HG02840 (cell line): ENCODE results near the gene CAMK1D.
"Not testable (repeated sequence)": the region's sequence is repeated elsewhere in the genome, so short reads cannot be mapped to it uniquely, and the experiment has no call there.

Experiments
- ATAC-seq: cut with Tn5 transposase; IDR thresholded peaks from one replicate; pipeline ENCODE4 v1.9.1; 2021; ENCODE audit warnings: mild to moderate bottlenecking, moderate library complexity, moderate number of reproducible peaks; ENCODE audit not compliant: unreplicated experiment, low FRiP score

CAMK1D gene

DNA sequence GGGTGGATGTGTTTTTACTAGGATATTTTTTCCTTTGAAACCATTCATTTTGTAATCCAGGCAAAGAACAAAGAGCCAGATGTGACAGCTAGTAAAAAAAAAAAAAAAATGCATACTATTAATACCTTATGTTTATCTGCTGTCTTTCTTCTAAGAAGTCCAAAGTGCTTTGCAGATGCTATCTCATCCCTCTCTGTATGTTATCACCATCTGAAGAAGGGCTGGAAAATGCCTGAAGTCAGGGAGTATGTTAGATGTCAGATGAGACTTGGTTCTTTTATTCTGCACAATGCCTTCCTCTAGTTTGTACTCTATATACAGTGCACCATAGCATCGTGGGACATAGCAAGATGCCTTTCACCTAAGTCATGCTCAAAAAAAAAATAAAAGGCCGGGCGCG lies 10.4 kb upstream of the CAMK1D start:
- ATAC-seq: no peak

DNA sequence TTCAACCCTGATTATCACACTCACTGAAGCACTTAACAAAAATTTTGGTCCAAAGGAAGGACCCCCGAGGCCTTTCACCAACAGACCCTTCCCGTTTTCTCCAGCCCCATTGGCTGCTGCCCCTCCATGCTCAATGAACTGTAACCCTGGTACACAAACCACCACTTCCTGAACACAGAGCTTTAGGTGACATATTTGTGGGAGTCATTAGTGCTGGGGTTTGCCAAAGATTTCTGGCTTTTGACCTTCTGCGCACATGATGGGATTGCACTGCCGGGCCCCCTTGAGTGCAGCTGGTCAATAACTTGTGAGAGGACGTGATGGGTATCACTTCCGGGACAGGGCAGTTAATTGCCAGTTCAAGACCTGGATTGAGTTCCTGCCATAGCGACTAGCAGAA lies 9.0 kb upstream of the CAMK1D start:
- no peak for ATAC-seq

DNA sequence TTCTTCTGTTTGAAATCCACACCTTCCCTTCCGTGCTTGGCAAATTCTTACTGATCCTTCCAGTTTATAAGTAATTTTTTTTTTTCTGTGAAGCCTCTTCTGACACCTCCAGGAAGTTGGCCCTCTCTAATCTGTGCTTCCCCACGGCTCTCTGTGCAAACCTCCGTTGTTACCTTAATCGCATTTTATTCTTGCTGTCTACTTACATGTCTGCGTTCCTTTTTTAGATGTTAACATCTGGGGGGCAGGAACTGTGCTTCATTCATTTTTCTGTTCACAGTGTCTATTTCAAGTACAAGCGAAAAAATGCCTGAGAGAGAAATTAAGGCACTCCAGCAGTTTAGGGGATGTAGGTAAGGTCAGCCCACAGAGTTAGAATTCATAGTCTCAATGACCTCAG lies 8.4 kb upstream of the CAMK1D start:
- ATAC-seq: no peak

DNA sequence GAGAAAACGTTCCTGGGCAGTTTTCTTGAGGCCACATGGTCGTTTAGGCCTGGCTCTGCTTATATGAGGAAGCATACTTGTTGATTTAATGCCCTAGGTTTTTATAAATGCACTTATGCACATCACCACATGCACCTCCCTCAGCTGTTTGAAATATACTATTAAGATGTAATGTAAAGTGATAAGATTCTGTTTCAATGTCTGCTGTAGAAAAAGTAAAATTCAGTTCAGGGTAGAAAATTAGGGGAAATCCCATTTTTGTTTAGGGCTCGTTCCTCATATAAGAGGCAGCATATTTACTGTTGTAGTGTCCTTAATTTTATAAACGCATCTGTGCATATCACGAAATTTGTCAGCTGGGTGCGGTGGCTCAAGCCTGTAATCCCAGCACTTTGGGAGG lies 7.8 kb upstream of the CAMK1D start:
- ATAC-seq: no peak

DNA sequence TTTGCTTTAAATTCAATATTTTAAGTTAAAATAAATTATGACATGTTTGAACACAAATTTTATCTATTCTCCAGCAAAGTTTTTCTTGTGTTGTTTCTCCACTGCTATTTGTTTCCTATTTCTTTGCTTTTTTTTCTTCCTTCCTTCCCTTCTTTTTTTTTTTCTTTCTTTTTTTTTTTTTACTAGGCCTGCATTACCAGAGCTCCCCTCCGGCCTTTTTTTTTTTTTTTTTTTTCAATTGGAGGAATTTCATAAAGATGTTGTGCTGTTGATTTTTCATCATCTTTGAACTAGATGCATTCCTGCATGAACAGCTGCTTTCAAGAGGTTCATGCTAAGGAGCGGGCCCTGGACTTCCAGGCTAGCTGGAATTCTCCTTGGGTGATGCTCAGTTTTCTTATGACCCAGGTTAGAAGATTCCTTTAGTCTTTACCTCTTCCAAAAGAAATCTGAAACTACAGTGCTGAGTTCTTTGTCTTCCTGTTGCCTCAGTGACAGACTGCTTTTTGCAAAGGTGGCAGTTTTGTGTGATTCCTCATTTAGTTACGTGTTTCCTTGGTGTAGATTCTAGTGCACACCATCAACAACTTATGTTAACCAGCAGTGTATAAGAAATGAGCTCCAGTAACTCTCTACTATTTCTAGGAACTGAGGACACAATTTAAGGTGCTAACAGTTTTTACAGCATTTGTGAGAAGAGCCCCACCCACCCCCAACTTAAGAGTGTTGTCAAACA lies 4.8 kb upstream of the CAMK1D start:
- no peak for ATAC-seq

DNA sequence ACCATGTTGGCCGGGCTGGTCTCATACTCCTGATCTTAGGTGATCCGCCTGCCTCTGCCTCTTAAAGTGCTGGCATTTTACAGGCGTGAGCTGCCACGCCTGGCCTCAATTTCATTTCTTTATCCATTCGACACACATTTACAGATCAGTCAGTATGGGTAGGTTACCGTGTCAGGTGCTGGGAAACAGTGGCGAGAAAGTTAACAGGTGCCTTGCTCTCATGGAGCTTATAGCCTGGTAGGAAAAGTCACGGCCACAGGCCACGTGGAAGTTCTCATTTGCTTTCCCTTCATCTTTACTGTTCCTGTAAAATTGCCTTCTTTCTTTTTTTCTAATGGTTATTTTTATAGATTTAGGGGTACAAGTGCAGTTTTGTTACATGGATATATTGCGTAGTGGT lies 2.6 kb upstream of the CAMK1D start:
- no peak for ATAC-seq

DNA sequence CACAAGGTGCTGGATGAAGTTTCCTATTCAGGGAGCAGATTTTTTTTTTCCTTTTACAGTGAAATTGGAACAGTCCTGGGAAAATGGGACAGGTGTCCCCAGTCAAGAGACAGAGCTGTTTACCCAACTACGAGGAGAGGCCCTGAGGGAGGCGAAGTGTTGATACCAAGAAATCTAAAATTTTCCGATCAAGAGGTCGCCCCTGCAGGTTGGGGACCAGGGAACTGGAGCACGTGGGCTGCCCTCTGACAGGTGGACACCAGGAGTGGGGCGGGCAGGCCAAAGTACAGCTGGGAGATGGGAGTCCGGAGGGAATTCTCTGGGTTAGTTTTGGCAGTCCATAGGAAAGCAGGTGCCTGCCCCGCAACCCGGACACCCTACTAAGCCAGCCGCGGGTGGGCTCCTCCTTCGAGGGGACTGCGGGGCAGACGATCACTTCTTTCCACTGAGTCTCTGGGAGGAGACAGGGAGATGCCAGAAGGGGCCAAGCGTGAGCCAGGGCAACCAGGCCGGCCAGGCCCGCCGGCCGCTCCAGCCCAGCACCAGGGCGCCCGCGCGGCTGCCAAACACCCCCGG lies 965 bp upstream of the CAMK1D start:
- ATAC-seq: no peak

DNA sequence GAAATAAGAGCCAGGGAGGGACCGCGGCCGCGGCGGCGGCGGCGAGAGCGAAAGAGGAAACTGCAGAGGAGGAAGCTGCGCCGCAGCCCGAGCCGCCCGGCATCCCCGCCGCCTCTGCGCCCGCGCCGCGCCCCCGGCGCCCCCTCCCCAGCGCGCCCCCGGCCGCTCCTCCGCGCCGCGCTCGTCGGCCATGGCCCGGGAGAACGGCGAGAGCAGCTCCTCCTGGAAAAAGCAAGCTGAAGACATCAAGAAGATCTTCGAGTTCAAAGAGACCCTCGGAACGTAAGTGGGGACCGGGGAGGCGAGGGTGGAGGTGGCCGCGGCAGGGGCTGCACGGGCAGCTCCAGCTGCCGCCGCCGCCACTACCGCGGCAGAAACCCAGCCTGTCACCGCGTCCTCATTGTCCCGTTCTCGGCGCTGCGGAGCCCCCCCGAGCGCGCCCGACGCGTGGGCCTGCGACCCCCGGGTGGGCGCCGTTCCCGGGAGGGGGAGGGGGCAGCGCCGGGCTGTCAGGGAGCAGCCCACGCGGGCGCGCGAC lies 351 bp downstream of the CAMK1D start:
- peak; percentile 46 for ATAC-seq

DNA sequence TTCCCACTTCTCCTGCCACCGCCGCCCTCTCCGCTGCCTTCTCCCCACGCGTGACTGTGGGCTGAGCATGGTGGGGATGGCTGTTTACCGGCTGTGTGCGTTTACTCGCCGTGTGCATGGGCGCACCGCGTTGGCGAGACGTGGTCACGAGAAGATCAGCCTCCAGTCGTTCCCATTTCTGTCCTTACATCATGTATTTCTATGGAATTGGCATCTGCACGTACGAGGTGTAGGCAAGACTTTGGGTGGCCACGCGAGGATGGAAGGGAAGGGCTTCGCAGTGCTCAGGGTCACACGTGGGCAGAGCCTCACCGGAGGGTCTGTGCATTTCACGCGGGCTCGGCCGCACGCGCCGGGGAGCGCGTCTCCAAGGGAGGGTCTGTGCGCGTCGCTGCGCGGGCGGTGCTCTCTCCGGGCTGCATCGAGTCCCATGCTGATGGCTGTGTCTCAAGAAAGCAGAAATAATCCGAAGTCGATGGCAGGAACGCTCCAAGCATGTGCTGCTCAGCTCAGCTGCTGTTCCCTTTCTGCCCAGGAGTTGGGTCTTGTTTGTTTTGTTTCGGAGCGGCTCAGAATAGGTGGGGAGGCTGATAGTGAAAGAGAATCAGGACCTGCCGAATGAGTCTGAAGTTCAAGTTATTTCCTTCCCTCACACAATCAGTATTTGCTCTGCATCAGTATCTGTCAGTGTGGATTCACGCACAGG lies 973 bp downstream of the CAMK1D start:
- ATAC-seq: no peak

DNA sequence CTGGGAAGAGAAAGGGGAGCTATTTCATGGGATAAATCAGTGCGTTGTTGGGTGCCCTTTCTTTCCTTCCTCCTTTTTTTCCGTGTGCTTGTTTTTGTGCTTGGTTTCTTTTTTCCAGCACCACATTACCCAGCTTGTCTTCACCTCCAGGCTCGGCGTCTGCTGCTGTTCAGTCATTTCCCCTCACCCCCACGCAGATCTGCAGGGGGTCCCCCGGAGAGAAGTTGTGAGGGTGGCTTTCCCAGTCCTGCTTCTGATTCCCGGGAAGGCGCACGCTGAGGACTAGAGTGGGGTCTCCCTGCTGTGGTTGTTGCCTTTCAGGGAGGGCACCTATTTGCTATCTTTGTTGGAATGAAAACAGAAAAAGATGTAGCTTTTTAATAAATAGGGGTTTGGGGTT lies 1.6 kb downstream of the CAMK1D start:
- no peak for ATAC-seq

DNA sequence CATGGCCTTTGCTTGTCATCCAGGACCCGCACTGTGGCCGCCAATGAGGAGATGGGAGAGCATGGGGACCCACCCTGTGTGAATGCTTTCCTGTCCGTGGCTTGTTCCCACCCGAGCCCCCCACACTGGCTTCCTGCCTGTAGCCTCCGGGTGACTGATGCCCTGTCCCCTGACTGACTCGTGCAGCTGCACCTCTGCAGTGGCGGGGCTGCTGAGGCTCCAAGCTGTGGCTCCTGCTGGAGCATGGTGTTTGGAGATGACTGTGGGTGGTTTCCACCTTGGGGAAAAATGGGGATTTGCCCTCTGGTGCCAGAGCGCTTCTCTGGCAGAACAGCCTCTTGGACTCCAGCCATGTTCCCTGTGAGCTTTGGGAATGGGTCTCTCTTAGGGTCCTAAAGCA lies 2.1 kb downstream of the CAMK1D start:
- ATAC-seq: no peak

DNA sequence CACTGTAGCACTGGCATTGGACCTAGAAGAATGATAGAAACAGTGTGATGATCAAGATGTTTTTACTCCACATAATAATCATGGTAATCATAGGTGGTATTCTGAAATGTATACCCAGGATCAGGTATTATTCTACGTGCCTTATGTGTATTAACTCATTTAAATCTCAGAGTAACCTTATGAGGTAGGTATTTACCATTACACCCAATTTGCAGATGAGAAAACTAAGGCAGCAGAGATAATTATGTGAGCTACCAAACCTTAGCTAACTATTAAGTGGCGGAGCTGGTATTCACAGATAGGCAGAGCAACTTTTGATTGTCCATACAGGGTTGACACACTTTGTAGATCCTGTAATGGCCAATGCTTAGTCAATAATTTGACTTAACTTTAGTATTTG lies 2.5 kb downstream of the CAMK1D start:
- ATAC-seq: no peak

DNA sequence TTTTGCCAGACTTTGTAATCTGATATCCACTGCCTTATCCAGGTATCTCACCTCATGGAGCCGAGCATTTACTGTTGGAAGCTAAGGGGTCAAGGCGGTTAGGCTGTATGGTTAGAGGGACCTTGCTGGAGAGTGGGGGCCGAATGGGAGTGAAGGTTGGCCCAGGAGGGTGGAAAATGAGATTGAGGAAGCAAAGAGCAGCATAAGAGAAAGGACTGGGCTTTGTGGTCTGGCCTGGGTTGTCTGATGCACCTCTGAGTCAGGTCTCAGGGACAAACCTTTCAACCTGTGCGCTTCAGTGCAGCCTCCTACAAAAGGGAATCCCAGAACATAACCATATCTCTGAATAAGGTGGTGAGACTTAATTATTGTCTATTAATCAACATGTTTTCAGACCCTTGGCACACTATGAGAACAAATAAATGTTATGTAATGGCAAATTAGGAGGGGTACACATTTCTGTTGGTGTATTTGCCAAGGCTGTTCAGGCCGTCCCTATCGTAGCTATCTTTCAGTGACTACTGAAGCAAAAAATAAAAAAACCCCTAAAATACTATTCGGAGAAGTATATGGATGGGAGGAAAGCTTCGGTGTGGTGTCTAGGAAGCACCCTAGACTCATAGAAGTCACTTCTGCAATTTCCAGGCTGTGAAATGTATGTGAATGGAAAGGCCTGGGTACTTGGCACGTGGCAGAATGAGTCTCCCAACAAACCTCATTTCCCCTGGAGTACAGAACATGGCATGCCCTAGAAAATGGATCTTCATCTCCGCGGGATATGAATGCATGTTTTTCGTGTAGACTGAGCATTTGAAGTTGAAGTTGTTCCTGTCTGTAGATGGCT lies 4.3 kb downstream of the CAMK1D start:
- no peak for ATAC-seq

DNA sequence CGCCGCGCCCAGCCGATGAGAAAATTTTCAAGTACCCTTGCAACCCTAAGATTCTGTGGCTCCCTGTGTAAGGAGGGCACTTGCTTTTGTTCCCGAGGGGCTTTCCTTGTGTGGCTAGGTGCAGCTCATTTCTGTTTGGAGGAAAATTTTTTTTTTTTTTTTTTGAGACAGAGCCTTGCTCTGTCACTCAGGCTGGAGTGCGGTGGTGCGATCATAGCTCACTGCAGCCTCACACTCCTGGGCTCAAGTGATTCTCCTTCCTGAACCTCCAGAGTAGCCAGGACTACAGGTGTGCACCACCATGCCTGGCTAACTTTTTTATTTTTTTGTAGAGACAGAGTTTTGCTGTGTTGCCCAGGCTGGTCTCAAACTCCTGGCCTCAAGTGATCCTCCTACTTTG lies 5.3 kb downstream of the CAMK1D start:
- not testable (repeated sequence) for ATAC-seq

DNA sequence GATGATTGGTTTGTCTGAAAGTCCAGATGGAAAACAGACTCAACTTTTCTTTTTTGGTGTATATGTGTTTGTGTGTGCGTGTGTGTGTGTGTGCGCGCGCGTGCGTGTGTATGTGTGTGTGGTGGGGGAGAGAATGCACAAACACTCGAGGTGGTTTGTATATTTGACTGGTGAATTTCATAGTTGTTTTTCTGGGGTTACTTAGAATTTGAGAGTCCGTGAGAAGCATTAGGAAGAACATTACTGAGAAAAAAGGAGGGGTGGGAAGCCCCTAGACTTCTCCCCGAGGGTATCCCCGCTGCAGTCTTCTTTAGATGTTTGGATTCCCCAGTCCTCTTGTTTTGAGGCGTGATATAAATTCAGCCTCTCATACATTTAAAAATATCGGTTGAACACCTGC lies 6.0 kb downstream of the CAMK1D start:
- ATAC-seq: no peak

DNA sequence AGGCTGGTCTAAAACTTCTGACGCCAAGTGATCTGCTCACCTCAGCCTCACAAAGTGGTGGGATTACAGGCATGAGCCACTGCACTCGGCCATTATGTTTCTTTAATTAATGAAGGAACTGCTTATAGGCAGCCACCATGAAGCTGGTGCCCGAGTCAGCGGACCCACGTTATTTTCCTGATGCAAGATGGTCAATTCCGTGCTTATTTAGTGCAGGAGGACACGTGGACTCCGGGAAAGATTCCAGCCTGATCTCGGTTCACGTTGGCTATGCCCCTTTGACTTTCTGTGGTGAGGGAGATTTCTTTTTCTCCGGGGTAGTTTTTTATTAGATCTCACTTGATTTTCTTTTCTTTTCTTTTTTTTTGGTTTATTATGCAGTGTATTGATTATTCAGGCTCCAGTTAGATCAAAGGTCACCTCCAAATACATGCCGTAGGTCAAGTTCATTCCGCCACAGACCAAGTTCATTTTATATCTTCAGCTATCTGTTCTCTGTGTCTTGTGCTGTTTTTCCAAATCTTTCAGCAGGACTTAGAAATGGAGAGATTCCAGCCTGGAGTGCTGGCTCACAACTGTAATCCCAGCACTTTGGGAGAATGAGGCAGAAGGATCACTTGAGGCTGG lies 8.3 kb downstream of the CAMK1D start:
- ATAC-seq: no peak

DNA sequence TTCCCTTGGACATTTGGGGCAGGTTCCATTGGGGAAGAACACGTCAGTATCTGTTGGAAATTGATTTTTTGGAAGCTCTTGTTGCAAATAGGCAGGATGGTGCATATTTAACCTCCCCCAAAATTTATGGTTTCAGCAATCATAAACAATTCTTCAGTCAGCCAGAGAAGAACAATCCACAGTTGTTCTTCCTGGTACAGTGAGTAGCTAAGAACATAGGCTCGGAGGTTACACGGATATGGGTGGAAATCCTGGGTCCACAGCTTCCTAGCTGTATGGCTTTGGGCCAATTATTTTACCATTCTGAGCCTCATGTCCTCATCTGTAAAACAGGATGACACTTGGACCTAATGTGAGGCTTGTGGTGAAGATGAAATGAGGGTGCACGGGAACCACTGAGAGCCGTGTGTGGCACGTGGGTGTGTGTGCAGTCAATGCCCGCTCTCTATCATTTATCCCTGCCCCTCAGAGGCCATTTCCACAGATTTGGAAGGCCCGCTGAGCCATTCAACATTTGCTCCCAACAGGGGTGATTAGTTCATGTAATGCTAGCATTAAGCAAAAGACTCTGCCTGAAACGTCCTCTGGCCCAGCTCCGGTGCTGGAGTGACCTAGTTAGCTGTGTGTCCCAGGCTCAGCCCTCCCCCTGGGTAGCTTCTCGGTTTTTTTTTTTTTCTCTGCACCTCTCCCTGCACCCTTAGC lies 9.7 kb downstream of the CAMK1D start:
- ATAC-seq: no peak

DNA sequence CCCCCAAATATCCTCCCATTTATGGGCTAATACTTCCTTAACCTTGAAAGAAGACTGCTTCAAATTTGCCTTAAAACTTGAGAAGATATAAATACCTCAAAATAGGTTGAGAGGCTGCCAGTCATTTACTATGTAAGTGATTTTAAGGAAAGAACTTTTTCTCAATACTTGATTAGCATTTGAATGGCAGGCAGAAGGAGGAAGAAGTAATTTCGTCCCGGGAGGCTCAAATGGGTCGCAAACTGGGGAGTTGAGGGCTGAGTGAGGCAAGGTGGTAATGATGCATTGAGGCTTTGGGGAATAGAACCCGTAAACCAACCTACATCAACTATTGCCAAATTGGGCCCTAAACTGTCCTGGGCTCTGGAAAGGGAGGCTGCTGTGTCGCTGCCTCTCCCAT lies 11.1 kb downstream of the CAMK1D start:
- ATAC-seq: no peak

DNA sequence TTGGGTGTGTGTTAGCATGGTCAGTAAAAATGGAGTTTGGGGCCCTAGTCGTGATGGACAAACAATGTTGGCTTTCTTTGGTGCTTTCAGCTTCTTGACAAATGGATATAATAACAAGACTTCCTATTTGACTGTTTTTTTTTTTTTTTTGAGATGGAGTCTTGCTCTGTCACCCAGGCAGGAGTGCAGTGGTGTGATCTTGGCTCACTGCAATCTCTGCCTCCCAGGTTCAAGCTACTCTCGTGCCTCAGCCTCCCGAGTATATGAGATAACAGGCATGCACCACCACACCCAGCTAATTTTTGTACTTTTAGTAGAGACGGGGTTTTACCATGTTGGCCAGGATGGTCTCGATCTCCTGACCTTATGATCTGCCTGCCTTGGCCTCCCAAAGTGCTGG lies 11.8 kb downstream of the CAMK1D start:
- not testable (repeated sequence) for ATAC-seq

DNA sequence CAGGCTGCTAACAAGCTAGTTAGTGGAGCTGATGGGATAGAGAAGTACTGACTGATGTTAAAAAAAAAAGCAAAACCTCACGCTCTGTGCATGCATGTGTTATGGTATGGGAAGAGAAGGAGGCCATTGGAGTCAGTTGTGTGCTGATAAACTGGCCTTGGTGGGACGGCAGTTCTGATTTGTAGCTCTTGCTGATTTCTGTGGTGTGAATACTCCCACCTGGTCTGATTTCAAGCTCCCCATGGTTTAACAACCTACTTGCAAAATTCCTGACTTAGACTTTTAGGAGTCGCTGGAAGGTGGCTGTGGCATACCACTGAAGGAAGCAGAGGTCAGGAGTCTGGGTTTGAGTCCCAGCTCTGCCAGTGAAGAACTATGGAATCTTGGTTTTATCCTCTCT lies 15.2 kb downstream of the CAMK1D start:
- no peak for ATAC-seq
